Measurements from ENCODE around the gene ITGB1. TPM values are rescaled to one million over a fixed set of nuclear protein-coding genes. Genes with fewer than 3 reads are reported as not detected.

Gene ITGB1
- total and polyA plus RNA-seq, 10 of the 15 experiments (the other 5 are each of a cell fraction or from before 2014, with no cell fraction given), result 2.8 to 20.7 (median 10.4) TPM

GRCh38 chr10:32981760-32982159, 23.7 kb upstream of the ITGB1 start:
- in situ Hi-C loops (cut with MboI) (no loop called here), intact Hi-C loops (cut with micrococcal nuclease; ENCODE audit: unreplicated experiment) (no loop called here)
- H3K4me3 ChIP-seq, result no peak overlapping the region
- H3K9me3 ChIP-seq (replicated peaks; ENCODE audit: control insufficient read depth, insufficient read depth, low read length), result no peaks in the 10 kb centered on the region
- 81% methylated on average over 4 of the region's 4 CpGs for WGBS (ENCODE audit: insufficient coverage, insufficient replicate concordance, low lambda C conversion rate, missing lambda C conversion rate)
- H4K20me1 ChIP-seq (ENCODE audit: control insufficient read depth, insufficient read depth), result no peaks in the 10 kb centered on the region
- FAIRE-seq (no peak), ATAC-seq (no peak), DNase-seq (ENCODE audit: low read depth, low spot score) (no peak)
- H3K9ac ChIP-seq (ENCODE audit: control insufficient read depth, insufficient read depth, low read length), result no peak overlapping the region
- H3K79me2 ChIP-seq (ENCODE audit: control insufficient read depth, insufficient read depth, low read length), result no peaks in the 10 kb centered on the region
- no TSS peak for BruUV-seq (replicated peaks)
- no peak overlapping the region for H2AFZ ChIP-seq (ENCODE audit: control insufficient read depth, low read depth, low read length)
- H3K27me3 ChIP-seq (replicated peaks in 1 of 2; ENCODE audit: control insufficient read depth in 2 of 2, insufficient read depth in 2 of 2, low read length in 1 of 2), result no peaks in the 10 kb centered on the region; a peak in 1 of 4 replicates
- no peaks in the 10 kb centered on the region for H3K36me3 ChIP-seq (ENCODE audit: control insufficient read depth in 2 of 2, insufficient read depth in 2 of 2, low read length in 1 of 2)
- CTCF ChIA-PET, result no interaction called here
- SMC1A ChIA-PET (ENCODE audit: uncharacterized antibody, unreplicated experiment), result no interaction called here
- POLR2A ChIA-PET, result no interaction called here
- no peaks in the 10 kb centered on the region; the same call in 1 of the 2 replicates for H3K4me1 ChIP-seq (ENCODE audit: control insufficient read depth, insufficient read depth, low read length)
- RAD21 ChIA-PET (ENCODE audit: unreplicated experiment), result no interaction called here
- no peak overlapping the region for H3K27ac ChIP-seq (ENCODE audit: control insufficient read depth, insufficient read depth)
- no peak overlapping the region for H3K4me2 ChIP-seq (ENCODE audit: control insufficient read depth, insufficient read depth)
- TF ChIP-seq NFYB (IDR thresholded peaks at IDR 0.05; ENCODE audit: insufficient read depth, low read depth, low read length), result no peak
- TF ChIP-seq CBX3 (IDR thresholded peaks at IDR 0.05; ENCODE audit: borderline replicate concordance, low read depth), result no peak
- TF ChIP-seq CREB1 (IDR thresholded peaks at IDR 0.05; ENCODE audit: low read depth), result no peak
- no peak for TF ChIP-seq KDM1A (IDR thresholded peaks at IDR 0.05; ENCODE audit: borderline replicate concordance)
- TF ChIP-seq PAX8 (IDR thresholded peaks at IDR 0.05), result no peak
- TF ChIP-seq, protein P1, sequence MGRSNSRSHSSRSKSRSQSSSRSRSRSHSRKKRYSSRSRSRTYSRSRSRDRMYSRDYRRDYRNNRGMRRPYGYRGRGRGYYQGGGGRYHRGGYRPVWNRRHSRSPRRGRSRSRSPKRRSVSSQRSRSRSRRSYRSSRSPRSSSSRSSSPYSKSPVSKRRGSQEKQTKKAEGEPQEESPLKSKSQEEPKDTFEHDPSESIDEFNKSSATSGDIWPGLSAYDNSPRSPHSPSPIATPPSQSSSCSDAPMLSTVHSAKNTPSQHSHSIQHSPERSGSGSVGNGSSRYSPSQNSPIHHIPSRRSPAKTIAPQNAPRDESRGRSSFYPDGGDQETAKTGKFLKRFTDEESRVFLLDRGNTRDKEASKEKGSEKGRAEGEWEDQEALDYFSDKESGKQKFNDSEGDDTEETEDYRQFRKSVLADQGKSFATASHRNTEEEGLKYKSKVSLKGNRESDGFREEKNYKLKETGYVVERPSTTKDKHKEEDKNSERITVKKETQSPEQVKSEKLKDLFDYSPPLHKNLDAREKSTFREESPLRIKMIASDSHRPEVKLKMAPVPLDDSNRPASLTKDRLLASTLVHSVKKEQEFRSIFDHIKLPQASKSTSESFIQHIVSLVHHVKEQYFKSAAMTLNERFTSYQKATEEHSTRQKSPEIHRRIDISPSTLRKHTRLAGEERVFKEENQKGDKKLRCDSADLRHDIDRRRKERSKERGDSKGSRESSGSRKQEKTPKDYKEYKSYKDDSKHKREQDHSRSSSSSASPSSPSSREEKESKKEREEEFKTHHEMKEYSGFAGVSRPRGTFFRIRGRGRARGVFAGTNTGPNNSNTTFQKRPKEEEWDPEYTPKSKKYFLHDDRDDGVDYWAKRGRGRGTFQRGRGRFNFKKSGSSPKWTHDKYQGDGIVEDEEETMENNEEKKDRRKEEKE (IDR thresholded peaks at IDR 0.05), result no peak
- no peak for TF ChIP-seq MYC (IDR thresholded peaks at IDR 0.05; ENCODE audit: insufficient read depth, insufficient read length, insufficient replicate concordance, low read length, severe bottlenecking)
- no peak for TF ChIP-seq PAX5 (IDR thresholded peaks at IDR 0.05; ENCODE audit: borderline replicate concordance, low read depth, low read length)
- TF ChIP-seq ZNF384 (IDR thresholded peaks at IDR 0.05; ENCODE audit: borderline replicate concordance, low read depth, low read length), result no peak
- TF ChIP-seq, protein P2, sequence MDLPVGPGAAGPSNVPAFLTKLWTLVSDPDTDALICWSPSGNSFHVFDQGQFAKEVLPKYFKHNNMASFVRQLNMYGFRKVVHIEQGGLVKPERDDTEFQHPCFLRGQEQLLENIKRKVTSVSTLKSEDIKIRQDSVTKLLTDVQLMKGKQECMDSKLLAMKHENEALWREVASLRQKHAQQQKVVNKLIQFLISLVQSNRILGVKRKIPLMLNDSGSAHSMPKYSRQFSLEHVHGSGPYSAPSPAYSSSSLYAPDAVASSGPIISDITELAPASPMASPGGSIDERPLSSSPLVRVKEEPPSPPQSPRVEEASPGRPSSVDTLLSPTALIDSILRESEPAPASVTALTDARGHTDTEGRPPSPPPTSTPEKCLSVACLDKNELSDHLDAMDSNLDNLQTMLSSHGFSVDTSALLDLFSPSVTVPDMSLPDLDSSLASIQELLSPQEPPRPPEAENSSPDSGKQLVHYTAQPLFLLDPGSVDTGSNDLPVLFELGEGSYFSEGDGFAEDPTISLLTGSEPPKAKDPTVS (IDR thresholded peaks at IDR 0.05; ENCODE audit: low read depth, low read length), result no peak
- no peak for TF ChIP-seq ZSCAN29 (IDR thresholded peaks at IDR 0.05)
- no peak for TF ChIP-seq IKZF2 (IDR thresholded peaks at IDR 0.05)
- no peak for TF ChIP-seq DPF2 (IDR thresholded peaks at IDR 0.05)
- no peak for TF ChIP-seq EP300 (IDR thresholded peaks at IDR 0.05; ENCODE audit: borderline replicate concordance in 1 of 2, control insufficient read depth in 1 of 2, low read depth in 2 of 2, low read length in 2 of 2)
- no peak for TF ChIP-seq PML (IDR thresholded peaks at IDR 0.05; ENCODE audit: low read length)
- no peak for TF ChIP-seq SP1 (IDR thresholded peaks at IDR 0.05; ENCODE audit: low read depth, low read length)
- TF ChIP-seq CUX1 (IDR thresholded peaks at IDR 0.05; ENCODE audit: insufficient replicate concordance, low read depth, low read length), result no peak
